Mammary epithelial cell (primary cell): ENCODE data around the gene VPREB1.
"Not testable (repeated sequence)": the region's sequence is repeated elsewhere in the genome, so short reads cannot be mapped to it uniquely, and the experiment has no call there.

ENCODE experiments used
- CTCF ChIP-seq, 2 donors: IDR thresholded peaks in 1 of 2; conservative IDR thresholded peaks in 1 of 2; 2 replicates each; pipeline ENCODE4 v1.5.1; 2011 to 2012; ENCODE audit warnings: inconsistent platforms in 2 of 2, low read length in 2 of 2, mild to moderate bottlenecking in 2 of 2, control low read depth in 1 of 2, low read depth in 1 of 2; ENCODE audit not compliant: insufficient read depth in 1 of 2; ENCODE audit errors: extremely low read depth in 1 of 2
- EZH2 ChIP-seq: IDR thresholded peaks from 2 replicates; pipeline ENCODE4 v1.6.1; 2012; ENCODE audit warnings: low read length, inconsistent platforms, borderline replicate concordance

DNA sequence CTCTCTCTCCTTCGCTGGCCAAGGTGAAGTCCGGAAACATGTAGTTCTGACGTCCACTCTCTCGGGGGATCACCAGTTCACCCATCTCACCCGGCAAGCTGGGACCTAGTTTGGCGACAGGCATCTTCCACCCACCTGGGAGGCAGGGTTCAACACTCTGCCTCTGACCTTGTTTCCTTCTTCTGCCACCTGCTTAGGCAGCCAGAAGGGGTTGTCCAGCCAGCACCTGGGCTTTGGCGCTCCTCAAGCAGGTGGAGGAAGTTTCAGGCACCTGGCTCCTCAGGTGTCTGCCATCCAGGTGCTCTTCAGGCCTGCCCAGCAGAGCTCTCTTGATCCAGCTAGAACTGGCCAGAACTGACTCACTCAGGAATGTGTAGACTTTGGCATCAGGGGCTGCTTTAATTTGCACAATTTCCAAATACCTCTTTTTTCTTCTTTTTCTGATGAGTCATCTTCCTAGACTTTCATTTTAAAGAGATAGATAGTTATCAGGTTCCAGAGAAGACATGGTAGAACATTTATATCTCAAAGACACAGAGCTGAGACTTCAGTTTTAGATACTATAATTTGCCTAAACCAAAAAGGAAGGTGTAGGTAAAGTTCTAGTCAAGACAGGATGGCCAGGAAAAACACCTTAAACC, 25.6 kb downstream of the VPREB1 start:
- TF ChIP-seq CTCF (conservative IDR thresholded peaks at IDR 0.05 in 1 of 2, IDR thresholded peaks at IDR 0.05 in 1 of 2; ENCODE audit: extremely low read depth in 1 of 2, insufficient read depth in 1 of 2, low read depth in 1 of 2, low read length in 2 of 2); EZH2: not testable (repeated sequence)
